Ovary (tissue), 3 donors: Measurements from ENCODE around the gene MEI1.

ENCODE experiments used
- CTCF ChIP-seq, 3 donors: fragments of 450-650 bp in 2 of 3; fragments of 200-600 bp in 1 of 3; IDR thresholded peaks; one replicate each; pipeline versions ENCODE4 v1.5.1 to v1.8.0; 2016 to 2022; ENCODE audit warnings: antibody characterized with exemption in 3 of 3, mild to moderate bottlenecking in 1 of 3
- POLR2A ChIP-seq: fragments of 450-650 bp; IDR thresholded peaks from one replicate; pipeline ENCODE4 v1.6.1; 2017; ENCODE audit warnings: antibody characterized with exemption, mild to moderate bottlenecking, moderate library complexity
- donor health status: DM: no; HTN: no; CAD: no.

- TF ChIP-seq CTCF (IDR thresholded peaks at IDR 0.05), result no peak
- no peak for TF ChIP-seq POLR2A
Measured at GRCh38 chr22:41813726-41814410, 114.6 kb downstream of the MEI1 start.
